Peyer's patch (tissue), 4 donors: ENCODE results near the gene PRDM15. TPM values are rescaled to one million over a fixed set of nuclear protein-coding genes. Genes with fewer than 3 reads are reported as not detected.

Source experiments
- DNase-seq, 3 donors: peaks; one replicate each; pipeline ENCODE4 v3.0.0-alpha.2; 2017 to 2019
- H3K27ac ChIP-seq, 4 donors: fragments of 200-600 bp; sonication (generic); one replicate each; pipeline ENCODE4 v1.5.1; 2016 to 2019
- H3K27me3 ChIP-seq, 2 donors: fragments of 200-600 bp; sonication (generic); one replicate each; pipeline ENCODE4 v1.5.1; 2019
- H3K36me3 ChIP-seq, 3 donors: fragments of 200-600 bp; sonication (generic); one replicate each; pipeline ENCODE4 v1.5.1; 2016 to 2019
- H3K4me1 ChIP-seq, 4 donors: fragments of 200-600 bp; sonication (generic); one replicate each; pipeline ENCODE4 v1.5.1; 2016 to 2019
- H3K4me3 ChIP-seq, 4 donors: fragments of 200-600 bp; sonication (generic); 1 replicate in 3 of 4; 2 replicates in 1 of 4; pipeline ENCODE4 v1.5.1; 2016 to 2019; ENCODE audit warnings: mild to moderate bottlenecking in 1 of 4
- H3K9me3 ChIP-seq, 4 donors: fragments of 200-600 bp; sonication (generic); one replicate each; pipeline ENCODE4 v1.5.1; 2016 to 2019; ENCODE audit warnings: mild to moderate bottlenecking in 1 of 4
- CTCF ChIP-seq, 6 experiments: fragments of 450-650 bp in 4 of 6; fragments of 200-600 bp in 2 of 6; sonication (generic) in 1 of 6; IDR thresholded peaks; one replicate each; pipeline ENCODE4 v1.5.1; 2017 to 2019; ENCODE audit warnings: antibody characterized with exemption in 6 of 6, mild to moderate bottlenecking in 3 of 6, moderate library complexity in 1 of 6
- POLR2A ChIP-seq, 2 donors: fragments of 450-650 bp; IDR thresholded peaks; one replicate each; pipeline ENCODE4 v1.5.1; 2017; ENCODE audit warnings: antibody characterized with exemption in 2 of 2, mild to moderate bottlenecking in 2 of 2, moderate library complexity in 2 of 2
- total RNA-seq, 4 donors: library from RNA; depleted of rRNA; stranded (reverse); fragments of >200 nt; gene quantifications; one replicate each; pipeline ENCODE4 v1.1.0, GENCODE V29; 2016

The PRDM15 gene
- 10 to 100 TPM in 3 of 4 donors, 1 to 10 TPM in 1; 9.3 to 47.9 (median 16.9) TPM for total RNA-seq

GRCh38 chr21:41879190-41879998, at the start of gene PRDM15:
PRDM15 (minus strand) TSS chr21:41879344; CDS start chr21:41860363, 18,981 bp downstream.
- Histone ChIP-seq H3K9me3 (no peaks in the 10 kb centered on the region), H3K4me1 (peaks cover 0 to 15% (median 4%) of the 10 kb centered on the region in 4 donors), H3K4me3 (peak within 1 kb of the TSS; percentile 50 to 97 (median 86)), H3K27ac (peak within 1 kb of the TSS; percentile 80 to 94 (median 84)), H3K36me3 (no peaks in the 10 kb centered on the region), H3K27me3 (no peaks in the 10 kb centered on the region)
- no peak for TF ChIP-seq POLR2A (IDR thresholded peaks at IDR 0.05)
- TF ChIP-seq CTCF (IDR thresholded peaks at IDR 0.05): no peak
- peak; percentile 67 to 89 (median 87) for DNase-seq

- H3K27ac ChIP-seq: peak overlapping the region in 2 of 4 donors; percentile 11 to 57
These were observed 49.6 kb upstream of the PRDM15 start for GRCh38 chr21:41928621-41929220.

DNA sequence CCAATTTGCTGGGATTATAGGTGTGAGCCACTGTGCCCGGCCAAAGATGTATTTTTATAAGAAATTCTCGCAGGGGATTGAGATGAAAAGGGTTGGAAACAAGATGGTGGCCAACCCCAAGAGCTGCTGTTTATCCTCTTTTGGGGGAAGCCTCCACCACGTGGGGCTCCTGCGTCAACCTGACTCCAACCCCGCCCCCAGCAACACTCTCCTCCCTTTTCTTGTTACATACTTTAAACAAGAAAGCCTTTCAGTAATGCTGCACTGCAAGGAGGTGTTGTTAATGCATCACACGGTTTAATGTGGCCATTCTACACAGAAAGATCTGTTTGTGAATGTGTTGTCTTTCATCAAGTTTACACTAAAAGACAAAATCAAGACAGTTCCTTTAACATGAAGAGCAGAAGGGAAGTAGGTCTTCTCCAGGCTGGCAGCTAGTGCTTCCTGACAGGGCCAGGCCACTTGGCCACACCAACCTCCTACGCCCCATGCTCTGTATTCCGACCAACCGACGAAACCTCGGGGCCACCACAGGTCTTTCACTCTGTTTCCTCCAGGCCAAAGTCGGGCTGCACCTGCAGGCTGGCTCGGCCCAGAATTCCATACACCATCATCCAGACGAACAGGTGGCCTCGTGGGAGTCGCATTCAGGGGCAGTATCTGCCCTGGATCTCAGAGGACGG, 48.7 kb upstream of the PRDM15 start:
- Histone ChIP-seq H3K36me3 (no peaks in the 10 kb centered on the region), H3K27me3 (no peaks in the 10 kb centered on the region), H3K9me3 (no peaks in the 10 kb centered on the region), H3K4me1 (peaks cover 0 to 24% (median 18%) of the 10 kb centered on the region in 4 donors), H3K27ac (peak overlapping the region; percentile 48 to 85 (median 79)), H3K4me3 (no peak overlapping the region)
- no peak for DNase-seq
- no peak for TF ChIP-seq CTCF (IDR thresholded peaks at IDR 0.05)
- no peak for TF ChIP-seq POLR2A (IDR thresholded peaks at IDR 0.05)

More at GRCh38 chr21:41928621-41929220, 49.6 kb upstream of the PRDM15 start:
- DNase-seq: peak in 1 of 3 donors; percentile 45
- no peaks in the 10 kb centered on the region for H3K9me3 ChIP-seq
- no peaks in the 10 kb centered on the region for H3K27me3 ChIP-seq
- no peak overlapping the region for H3K4me3 ChIP-seq
- no peaks in the 10 kb centered on the region for H3K36me3 ChIP-seq
- TF ChIP-seq CTCF (IDR thresholded peaks at IDR 0.05): no peak
- TF ChIP-seq POLR2A (IDR thresholded peaks at IDR 0.05): no peak
- peaks cover 0 to 24% (median 16%) of the 10 kb centered on the region in 4 donors for H3K4me1 ChIP-seq

- no peak for DNase-seq
- H3K27ac ChIP-seq: peak overlapping the region; percentile 76 to 92 (median 84)
- no peaks in the 10 kb centered on the region for H3K36me3 ChIP-seq
- no peaks in the 10 kb centered on the region for H3K27me3 ChIP-seq
- no peaks in the 10 kb centered on the region for H3K9me3 ChIP-seq
- H3K4me3 ChIP-seq: peak overlapping the region; percentile 38 to 63 (median 45)
- TF ChIP-seq POLR2A (IDR thresholded peaks at IDR 0.05) (no peak), CTCF (IDR thresholded peaks at IDR 0.05) (no peak)
- H3K4me1 ChIP-seq: peaks cover 0 to 24% (median 18%) of the 10 kb centered on the region in 4 donors
These were observed 47.6 kb upstream of the PRDM15 start for GRCh38 chr21:41926807-41927171.

DNA sequence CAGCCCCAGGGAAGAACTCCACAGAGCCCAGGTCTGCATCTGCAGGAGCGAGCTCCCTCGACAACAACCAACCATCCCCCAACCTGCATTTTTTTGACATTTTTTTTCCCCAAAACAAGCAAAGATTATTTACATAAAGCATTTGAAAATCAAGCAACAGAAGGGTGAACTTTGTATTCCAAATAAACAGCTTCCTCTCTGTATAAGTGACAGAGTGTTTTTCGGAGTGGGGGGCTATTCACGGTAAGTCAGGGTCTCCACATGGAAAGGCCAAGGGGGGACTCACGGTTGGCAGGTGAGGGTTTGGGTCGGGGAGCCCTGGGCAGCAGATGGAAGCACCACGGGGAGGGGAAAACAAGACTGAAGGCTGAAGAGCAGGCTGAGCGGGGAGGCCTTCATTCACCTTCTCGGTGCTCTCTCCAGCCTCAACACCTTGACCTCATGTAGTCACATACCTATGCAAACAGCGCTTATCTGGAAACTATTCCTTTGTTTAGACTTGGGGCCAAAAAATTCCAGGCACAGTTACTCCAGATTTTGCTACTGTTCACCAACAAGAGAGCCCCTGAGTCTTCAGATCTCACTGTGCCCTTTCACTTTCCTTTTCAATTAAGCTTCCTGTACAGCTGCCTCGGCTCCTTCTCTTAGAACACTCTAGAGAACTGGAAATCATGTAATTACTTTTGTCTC, 47.1 kb upstream of the PRDM15 start:
- Histone ChIP-seq H3K9me3 (no peaks in the 10 kb centered on the region), H3K4me3 (peak overlapping the region; percentile 38 to 63 (median 45)), H3K4me1 (peaks cover 0 to 24% (median 18%) of the 10 kb centered on the region in 4 donors), H3K27ac (peak overlapping the region; percentile 76 to 92 (median 84)), H3K27me3 (no peaks in the 10 kb centered on the region), H3K36me3 (no peaks in the 10 kb centered on the region)
- TF ChIP-seq POLR2A (IDR thresholded peaks at IDR 0.05): no peak
- TF ChIP-seq CTCF (IDR thresholded peaks at IDR 0.05): no peak
- DNase-seq: peak in 1 of 3 donors; percentile 45
